Upper lobe of right lung (tissue), 1 donor: ENCODE measurements around the gene GRIK3. TPM values are rescaled to one million over a fixed set of nuclear protein-coding genes. Genes with fewer than 3 reads are reported as not detected.

Experiments
- ATAC-seq: fragments of 200-7000 bp; cut with Tn5 transposase; one replicate; pipeline ENCODE4 v1.9.1; 2020; ENCODE audit warnings: mild to moderate bottlenecking, moderate library complexity
- DNase-seq: peaks from one replicate; pipeline ENCODE4 v3.0.0-alpha.2; 2020
- H3K27ac ChIP-seq: fragments of 200-600 bp; one replicate; pipeline ENCODE4 v1.8.0; 2022
- H3K27me3 ChIP-seq: fragments of 200-600 bp; one replicate; pipeline ENCODE4 v1.8.0; 2022; ENCODE audit warnings: mild to moderate bottlenecking
- H3K36me3 ChIP-seq: fragments of 200-600 bp; one replicate; pipeline ENCODE4 v1.8.0; 2022
- H3K4me1 ChIP-seq: fragments of 200-600 bp; one replicate; pipeline ENCODE4 v1.8.0; 2022
- H3K4me3 ChIP-seq: fragments of 200-600 bp; one replicate; pipeline ENCODE4 v1.8.0; 2022; ENCODE audit warnings: mild to moderate bottlenecking
- H3K9me3 ChIP-seq: fragments of 200-600 bp; one replicate; pipeline ENCODE4 v1.8.0; 2022
- intact Hi-C: fragments of 100-400 bp; cut with DNase I; formaldehyde crosslinking; loops from one replicate; pipeline ENCODE4 v1.11.0; 2022
- total RNA-seq: library from RNA; stranded (reverse); fragmentation: NEBNext Ultra II Directional; extraction: Animal tissue kit (Norgen Biotek cat#: 25700); gene quantifications from one replicate; pipeline ENCODE4 v1.2.1, GENCODE V29; 2021
- TF ChIP-seq, protein P1 (sequence below): fragments of 200-600 bp; IDR thresholded peaks from one replicate; pipeline ENCODE4 v1.8.0; 2022; ENCODE audit warnings: antibody characterized with exemption
- donor health status: DM: no; HTN: yes; CAD: no; lungs with severe emphysema.

GRIK3 gene
- total RNA-seq, 1 donor from 2014 or later, result not detected

DNA sequence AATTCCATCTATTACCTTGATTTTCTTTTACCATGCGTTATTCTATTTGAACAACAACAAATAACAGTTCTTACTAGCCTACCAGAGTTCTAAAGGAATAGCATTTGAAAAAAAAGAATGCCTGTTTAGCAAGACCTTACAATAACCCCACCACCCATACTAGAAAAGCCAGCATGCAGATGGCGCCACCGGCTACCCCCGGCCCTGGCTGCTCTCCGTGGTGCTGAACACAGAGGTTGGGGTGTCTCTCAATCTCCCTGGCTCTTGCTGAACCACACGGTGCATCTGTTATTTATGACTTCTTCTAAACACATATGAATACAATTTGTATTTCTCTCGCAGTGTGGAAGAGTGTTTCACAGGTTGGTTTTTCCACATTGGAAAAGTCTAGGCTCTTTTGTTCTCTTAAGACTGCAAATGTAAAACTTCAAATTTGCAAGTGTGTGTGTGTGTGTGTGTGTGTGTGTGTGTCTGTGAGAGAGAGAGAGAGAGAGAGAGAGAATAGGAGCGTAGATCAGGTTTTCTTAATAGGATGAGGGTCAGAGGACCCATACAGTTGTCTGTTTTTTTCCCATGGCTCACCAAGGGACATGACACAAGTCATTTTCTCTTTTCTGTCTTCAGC, 13.6 kb downstream of the GRIK3 start:
- H3K36me3 ChIP-seq, result no peaks in the 10 kb centered on the region
- ATAC-seq, result peak; percentile 31
- TF ChIP-seq, protein P1, sequence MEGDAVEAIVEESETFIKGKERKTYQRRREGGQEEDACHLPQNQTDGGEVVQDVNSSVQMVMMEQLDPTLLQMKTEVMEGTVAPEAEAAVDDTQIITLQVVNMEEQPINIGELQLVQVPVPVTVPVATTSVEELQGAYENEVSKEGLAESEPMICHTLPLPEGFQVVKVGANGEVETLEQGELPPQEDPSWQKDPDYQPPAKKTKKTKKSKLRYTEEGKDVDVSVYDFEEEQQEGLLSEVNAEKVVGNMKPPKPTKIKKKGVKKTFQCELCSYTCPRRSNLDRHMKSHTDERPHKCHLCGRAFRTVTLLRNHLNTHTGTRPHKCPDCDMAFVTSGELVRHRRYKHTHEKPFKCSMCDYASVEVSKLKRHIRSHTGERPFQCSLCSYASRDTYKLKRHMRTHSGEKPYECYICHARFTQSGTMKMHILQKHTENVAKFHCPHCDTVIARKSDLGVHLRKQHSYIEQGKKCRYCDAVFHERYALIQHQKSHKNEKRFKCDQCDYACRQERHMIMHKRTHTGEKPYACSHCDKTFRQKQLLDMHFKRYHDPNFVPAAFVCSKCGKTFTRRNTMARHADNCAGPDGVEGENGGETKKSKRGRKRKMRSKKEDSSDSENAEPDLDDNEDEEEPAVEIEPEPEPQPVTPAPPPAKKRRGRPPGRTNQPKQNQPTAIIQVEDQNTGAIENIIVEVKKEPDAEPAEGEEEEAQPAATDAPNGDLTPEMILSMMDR, result no peak
- no peak for DNase-seq
- intact Hi-C loops, result no loop called here
- no peak overlapping the region for H3K4me3 ChIP-seq
- H3K27me3 ChIP-seq, result peaks cover 8% of the 10 kb centered on the region
- H3K4me1 ChIP-seq, result no peaks in the 10 kb centered on the region
- H3K9me3 ChIP-seq, result no peaks in the 10 kb centered on the region
- no peak overlapping the region for H3K27ac ChIP-seq

DNA sequence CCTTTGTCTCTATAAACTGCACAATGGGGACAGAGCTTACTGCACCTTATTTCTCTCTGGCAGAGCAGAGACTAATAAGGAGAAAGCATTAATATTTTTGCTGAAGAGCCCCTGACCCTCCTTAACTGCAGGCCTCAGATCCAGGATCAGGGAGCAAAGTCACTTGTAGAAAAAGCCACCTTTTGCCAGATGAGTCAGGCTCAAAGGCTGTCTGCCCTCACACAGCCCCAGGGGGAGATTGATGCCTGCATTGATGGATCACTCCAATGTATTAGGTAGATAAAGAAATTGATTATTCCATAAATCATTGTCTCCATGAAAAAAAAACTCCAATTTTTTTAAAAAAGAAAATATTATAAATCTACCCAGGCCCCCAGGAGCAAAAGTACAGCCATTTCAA, 15.8 kb downstream of the GRIK3 start:
- Histone ChIP-seq H3K27ac (no peak overlapping the region), H3K4me3 (no peak overlapping the region), H3K27me3 (peaks cover 8% of the 10 kb centered on the region), H3K9me3 (no peaks in the 10 kb centered on the region), H3K36me3 (no peaks in the 10 kb centered on the region), H3K4me1 (no peaks in the 10 kb centered on the region)
- intact Hi-C loops, result no loop called here
- DNase-seq (no peak), ATAC-seq (no peak)
- TF ChIP-seq, protein P1, result no peak

DNA sequence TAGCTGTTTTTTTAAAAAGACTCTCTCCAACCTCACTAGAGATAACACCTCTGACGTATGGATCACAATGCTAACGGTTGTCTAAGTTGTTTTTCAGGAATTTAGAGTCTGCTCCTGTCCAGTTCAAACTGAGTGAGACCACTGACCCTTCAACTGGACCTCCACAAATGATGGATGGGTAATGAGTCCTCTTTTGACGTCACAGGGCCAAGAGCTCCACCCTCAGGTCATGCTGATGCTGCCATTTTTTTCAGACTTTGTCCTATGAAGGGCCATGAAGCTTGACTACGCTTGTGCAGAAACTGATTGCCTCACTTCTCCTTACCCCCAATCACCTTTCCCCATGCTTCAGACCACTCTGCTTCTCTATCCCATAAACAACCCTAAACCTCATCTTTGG, 16.6 kb downstream of the GRIK3 start:
- no peaks in the 10 kb centered on the region for H3K9me3 ChIP-seq
- H3K27me3 ChIP-seq, result peaks cover 8% of the 10 kb centered on the region
- H3K4me3 ChIP-seq, result no peak overlapping the region
- no peaks in the 10 kb centered on the region for H3K36me3 ChIP-seq
- H3K4me1 ChIP-seq, result no peaks in the 10 kb centered on the region
- intact Hi-C loops, result no loop called here
- DNase-seq (no peak), ATAC-seq (no peak)
- H3K27ac ChIP-seq, result no peak overlapping the region
- TF ChIP-seq, protein P1, result no peak

DNA sequence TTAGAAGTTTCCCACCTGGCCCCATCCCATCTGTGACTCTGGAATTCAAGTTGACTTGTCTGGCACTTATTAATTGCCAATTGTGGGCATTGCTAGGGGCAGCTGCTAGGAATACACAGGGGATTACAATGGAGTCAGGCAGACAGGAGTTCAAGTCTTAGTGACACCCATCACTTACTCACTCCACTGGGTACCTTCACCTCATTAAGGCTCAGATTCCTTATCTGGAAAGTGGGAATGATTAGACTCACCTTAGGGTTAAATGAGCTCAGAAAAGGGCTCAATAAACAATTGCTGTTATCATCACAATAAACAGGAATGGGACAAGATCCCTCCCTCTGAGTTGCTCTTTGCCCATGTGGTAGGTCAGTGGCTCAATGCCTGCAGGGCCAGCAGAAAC, 18.2 kb downstream of the GRIK3 start:
- peaks cover 8% of the 10 kb centered on the region for H3K27me3 ChIP-seq
- H3K27ac ChIP-seq, result no peak overlapping the region
- no peaks in the 10 kb centered on the region for H3K4me1 ChIP-seq
- no peaks in the 10 kb centered on the region for H3K36me3 ChIP-seq
- intact Hi-C loops, result no loop called here
- DNase-seq, result no peak
- no peak for ATAC-seq
- H3K9me3 ChIP-seq, result no peaks in the 10 kb centered on the region
- TF ChIP-seq, protein P1, result no peak
- no peak overlapping the region for H3K4me3 ChIP-seq

DNA sequence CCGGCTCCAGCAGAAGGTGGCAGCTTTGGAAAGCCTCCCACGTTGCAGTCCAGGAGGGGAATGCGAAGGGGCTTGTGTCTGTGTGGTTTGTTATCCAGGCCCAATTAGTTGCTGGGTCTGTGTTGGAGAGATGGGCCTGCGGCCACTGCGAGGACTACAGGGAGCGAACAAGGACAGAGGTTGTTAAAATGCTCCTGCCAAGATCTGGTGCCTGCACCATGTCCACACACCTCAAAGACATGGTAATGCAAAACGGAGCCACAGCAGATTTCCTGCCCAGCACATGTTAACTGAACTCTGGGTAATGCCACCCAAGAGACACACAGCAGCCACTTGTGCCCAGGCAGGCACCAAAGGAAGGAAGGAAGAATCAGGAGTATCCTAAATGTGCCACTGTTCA, 18.6 kb downstream of the GRIK3 start:
- Histone ChIP-seq H3K4me1 (no peaks in the 10 kb centered on the region), H3K4me3 (no peak overlapping the region), H3K36me3 (no peaks in the 10 kb centered on the region), H3K9me3 (no peaks in the 10 kb centered on the region), H3K27me3 (peaks cover 8% of the 10 kb centered on the region), H3K27ac (no peak overlapping the region)
- DNase-seq (no peak), ATAC-seq (no peak)
- TF ChIP-seq, protein P1, result no peak
- intact Hi-C loops, result no loop called here

DNA sequence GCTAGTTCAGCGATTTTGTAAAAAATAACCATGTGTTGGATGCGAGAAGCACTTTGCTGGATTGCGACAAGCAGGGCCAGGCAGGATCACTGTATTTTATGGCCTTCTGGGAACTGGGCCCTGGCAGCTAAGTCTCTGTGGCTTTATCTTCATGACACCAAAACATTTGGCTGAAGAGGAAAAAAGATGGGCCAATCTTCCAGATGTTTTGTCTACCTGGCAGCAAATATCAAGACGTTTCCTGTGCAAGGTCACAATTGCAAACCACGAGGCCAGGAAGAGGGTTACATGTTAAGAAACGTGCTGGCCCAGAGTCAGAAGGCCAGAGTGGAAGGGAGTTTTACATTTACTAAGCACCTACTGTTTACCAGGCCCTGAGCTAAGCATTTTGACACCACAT, 22.1 kb downstream of the GRIK3 start:
- Histone ChIP-seq H3K27me3 (no peaks in the 10 kb centered on the region), H3K4me3 (no peak overlapping the region), H3K36me3 (no peaks in the 10 kb centered on the region), H3K9me3 (no peaks in the 10 kb centered on the region), H3K27ac (no peak overlapping the region), H3K4me1 (no peaks in the 10 kb centered on the region)
- TF ChIP-seq, protein P1, result no peak
- ATAC-seq (no peak), DNase-seq (no peak)
- intact Hi-C loops, result no loop called here
